Stimulated activated CD4-positive, alpha-beta T cell treated with anti-CD3 and anti-CD28 coated beads, Interleukin-4, amount 100 ng/mL, for 4 hours (primary cell): Measurements from ENCODE around the gene LPP.
A peak's percentile ranks its signal among the peaks of the same experiment; 100 is the strongest.
"Not testable (repeated sequence)": the region's sequence is repeated elsewhere in the genome, so short reads cannot be mapped to it uniquely, and the experiment has no call there.

Source experiments
- DNase-seq, 2 experiments: peaks; one replicate each; pipeline ENCODE4 v3.0.0-alpha.2; 2020

LPP gene, protein sequence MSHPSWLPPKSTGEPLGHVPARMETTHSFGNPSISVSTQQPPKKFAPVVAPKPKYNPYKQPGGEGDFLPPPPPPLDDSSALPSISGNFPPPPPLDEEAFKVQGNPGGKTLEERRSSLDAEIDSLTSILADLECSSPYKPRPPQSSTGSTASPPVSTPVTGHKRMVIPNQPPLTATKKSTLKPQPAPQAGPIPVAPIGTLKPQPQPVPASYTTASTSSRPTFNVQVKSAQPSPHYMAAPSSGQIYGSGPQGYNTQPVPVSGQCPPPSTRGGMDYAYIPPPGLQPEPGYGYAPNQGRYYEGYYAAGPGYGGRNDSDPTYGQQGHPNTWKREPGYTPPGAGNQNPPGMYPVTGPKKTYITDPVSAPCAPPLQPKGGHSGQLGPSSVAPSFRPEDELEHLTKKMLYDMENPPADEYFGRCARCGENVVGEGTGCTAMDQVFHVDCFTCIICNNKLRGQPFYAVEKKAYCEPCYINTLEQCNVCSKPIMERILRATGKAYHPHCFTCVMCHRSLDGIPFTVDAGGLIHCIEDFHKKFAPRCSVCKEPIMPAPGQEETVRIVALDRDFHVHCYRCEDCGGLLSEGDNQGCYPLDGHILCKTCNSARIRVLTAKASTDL

DNA sequence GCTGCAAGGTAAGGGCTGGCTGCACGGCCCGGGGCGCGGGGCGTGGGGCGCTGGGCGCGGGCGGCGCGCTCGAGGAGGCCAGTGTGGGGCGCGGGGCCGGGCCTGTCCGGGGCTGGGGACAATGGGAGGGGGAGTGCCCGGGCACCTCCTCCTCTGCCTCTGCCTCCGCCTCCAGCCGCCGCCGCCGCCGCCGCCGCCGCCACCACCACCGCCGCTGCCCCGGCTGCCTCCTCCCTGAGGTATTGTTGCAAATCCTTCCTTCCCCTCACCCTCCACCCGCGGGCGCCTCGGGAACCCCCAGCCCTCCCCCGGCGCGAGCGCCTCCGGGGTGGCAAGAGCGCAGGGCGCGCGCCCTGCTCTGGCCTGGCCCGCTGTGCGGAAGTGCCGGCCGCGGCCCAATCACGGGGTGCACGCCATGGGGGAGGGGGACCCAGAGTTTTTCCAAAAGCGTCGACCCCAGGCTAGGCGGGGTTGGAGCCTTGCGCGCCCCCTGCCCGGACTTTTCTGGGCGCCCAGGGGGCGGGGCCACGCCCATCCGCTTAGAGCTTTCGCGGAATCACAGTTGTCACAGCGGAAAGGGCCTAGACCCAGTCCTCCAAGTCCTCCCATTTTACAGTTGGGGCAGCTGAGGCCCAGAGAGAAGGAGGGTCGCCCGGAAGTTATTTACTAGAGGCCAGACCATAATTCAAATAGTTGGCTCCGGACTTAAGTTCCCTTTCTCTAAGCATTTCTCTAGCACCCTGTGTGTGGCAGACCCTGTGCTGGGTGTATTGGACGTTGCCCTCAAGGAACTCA, at the start of gene LPP:
Gene LPP (plus strand): TSS at position 144 of the 795 bp plus-strand sequence. CDS start 251,964 bp downstream, outside the sequence.
- peak; percentile 68 to 81 for DNase-seq

DNA sequence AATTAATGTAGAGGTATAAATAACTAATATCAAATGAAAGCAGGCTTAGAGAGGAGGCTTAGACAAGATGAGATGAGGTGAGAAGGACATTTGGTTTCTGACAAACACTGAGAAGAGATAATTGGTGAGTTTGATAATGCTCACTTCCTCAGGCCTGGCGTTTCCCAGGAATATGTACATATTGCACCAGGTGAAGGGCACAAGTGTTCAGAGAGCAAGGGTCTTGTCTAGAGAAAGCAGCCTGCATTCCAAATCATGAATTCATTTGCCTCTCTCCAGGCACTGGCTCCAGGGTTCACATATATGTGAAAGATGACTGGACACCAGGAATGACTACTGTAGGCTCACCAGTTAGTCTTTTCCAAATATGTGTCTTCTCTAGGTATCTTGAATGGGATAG, 48.0 kb upstream of the LPP start:
- DNase-seq: no peak

DNA sequence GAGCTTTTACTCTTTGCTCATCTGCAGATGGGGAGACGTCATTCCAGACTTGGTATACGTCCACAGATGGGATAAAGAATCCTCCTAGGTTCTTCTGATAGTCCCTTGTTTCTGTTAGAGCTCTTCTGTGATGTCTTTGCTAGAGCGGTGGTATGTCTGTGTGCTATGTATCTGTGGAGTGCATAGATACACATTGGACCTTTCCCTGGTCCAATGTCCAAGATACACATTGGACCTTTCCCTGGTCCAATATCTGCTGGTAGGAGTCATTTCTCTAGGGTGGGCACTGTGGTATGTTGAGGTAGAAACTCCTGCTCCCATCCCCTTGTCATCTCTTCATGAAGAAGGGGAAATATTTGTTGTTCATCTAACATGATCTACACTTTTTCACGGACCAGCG, 47.5 kb upstream of the LPP start:
- DNase-seq: no peak

DNA sequence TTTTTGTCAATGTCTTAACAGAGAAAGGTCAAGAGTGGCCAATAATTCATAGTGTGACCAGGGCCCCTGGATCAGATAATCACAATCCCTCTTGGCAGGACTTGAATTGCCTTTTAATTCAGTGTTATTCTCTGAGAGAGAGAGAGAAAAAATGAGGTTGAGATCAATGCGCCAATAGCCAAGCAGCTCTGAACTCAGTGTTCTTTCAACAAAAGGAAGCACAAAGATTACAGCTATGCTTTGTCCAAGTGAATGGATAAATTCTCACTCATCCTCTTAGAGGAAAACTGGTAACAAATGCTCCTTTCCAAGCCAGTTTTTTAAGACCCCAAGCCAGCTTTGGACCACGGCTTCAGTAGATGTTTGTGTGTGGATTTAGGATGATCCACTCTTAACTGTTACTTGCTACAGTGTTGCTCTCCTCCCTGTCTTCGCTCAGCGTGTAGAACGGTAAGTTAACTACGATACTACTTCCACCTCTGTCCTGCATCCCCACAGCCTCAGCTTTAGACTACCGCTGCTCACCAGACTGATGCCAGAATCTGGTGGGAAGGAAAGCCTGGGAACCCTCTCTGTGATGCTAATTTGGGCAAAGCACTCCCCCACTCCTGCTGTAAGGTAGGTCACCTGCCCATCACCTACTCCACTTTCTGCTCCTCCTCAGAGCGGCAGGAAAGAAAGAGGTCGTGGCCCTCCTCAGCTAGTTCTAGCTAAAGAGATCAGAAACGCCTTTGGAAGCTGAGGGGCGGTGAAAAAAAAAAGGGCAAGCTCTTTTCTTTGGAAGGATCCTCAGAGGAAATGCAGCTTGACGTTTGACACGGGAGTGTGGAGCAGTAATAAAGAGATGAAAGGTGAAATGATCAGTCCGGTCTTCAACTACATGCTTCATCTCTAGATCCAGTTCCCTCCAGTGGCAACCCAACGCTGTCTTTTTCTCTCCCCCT, 46.8 kb upstream of the LPP start:
- no peak for DNase-seq

DNA sequence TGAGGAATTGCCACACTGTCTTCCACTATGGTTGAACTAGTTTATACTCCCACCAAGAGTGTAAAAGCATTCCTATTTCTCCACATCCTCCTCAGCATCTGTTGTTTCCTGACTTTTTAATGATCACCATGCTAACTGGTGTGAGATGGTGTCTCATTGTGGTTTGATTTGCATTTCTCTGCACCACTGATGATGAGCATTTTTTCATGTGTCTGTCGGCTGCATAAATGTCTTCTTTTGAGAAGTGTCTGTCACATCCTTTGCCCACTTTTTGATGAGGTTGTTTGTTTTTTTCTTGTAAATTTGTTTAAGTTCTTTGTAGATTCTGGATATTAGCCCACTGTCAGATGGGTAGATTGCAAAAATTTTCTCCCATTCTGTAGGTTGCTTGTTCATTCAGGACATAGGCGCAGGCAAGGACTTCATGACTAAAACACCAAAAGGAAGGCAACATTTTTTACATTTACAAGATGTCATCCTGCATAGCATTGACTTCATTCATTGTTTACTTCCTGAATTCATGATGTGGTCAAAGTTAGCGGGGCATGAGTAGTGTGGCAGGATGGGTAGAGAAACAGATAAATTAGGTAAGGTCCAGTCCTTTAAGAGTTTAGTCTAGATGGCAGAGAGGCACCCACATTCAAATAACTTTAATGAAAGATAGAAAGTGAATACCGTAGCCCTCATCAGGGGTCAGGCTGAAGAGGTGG, 45.1 kb upstream of the LPP start:
- no peak for DNase-seq

DNA sequence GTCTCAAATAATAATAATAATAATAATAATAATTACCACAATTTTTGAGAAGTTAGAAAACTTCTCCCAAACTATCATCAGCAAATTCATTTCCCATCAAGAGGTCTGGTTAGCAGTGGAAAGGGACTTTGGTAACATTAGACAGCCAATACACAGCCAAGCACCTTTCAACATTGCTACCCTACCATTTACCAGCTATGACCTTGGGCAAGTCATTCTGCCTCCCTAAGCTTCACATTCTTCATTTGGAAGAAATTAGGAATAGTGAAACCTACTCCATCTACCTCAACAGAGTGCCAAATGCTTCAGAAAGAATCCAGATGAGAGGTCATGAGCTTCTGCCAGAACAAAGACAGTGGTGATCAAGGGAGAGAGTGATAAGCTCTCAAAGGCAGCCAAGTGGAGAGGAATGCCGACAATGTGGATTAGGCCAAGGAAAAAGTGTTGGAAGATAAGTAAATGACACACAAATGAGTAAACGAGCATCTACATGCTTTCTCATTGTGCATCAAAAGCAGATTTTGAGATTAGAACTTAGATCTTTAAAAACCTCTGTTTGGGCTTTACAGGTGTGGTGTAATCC, 42.9 kb upstream of the LPP start:
- DNase-seq: no peak

DNA sequence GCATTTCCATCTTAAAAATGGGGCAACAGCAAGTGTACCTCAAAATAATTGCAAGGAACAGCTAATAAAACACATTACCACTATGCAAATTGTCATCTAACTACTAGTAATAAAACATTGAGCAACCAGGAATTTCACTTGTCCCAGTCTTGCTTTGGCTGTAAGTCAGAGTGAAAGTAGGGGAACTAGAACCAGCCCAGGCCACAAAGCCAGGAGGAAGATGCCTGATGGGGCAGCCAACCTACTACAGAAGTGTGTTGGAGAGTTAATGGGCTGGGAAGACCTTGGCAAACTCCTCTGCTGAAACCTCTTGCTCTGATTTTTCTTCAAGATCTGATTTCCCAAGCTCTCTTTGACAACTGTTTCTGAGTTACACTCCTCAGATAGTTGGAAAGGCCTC, 40.2 kb upstream of the LPP start:
- DNase-seq: no peak

DNA sequence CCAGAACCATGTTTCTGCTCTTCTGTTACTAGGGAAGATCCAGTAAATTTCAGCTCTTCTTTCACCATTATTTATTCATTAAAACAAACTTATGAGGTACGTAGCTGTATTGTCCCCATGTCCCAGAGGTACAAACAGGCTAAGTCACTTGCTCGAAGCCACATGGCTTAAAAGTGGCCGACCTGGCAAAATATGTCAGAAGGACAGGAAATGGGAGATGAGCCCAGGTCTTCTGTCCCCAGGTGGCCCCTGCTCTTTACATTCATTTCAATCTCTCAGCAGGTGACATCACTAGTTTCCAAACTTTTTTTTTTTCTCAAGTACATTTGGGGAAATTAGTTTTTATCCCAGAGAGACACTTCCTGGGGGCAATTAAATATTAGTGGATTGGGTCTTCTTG, 34.1 kb upstream of the LPP start:
- DNase-seq: no peak

DNA sequence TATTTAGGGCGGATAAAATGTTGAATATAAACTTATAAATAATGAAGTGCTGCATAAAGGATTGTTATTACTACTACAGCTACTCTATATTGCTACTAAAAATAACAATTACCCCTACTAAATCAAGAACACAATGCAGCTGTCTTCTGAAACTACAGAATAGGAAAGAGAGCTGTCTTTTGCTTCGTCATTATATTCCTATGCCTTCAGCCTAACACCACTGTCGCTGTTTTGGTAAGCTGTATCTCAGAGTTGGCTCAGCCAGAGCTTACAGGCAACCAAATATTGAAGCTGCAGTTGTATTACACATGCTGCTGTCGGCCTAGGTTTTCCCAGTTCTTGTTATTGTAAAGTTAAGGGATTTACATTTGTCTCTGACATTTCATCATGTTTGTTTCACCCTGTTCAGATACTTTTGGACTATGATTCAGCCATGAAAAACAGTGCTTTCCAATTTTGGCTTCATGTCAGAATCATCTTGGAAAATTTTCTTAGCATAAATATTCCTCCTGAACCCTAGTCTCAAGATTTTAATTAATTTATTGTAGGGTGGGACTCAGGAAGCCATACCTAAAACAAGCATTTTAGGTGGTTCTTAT, 31.3 kb upstream of the LPP start:
- DNase-seq: no peak

DNA sequence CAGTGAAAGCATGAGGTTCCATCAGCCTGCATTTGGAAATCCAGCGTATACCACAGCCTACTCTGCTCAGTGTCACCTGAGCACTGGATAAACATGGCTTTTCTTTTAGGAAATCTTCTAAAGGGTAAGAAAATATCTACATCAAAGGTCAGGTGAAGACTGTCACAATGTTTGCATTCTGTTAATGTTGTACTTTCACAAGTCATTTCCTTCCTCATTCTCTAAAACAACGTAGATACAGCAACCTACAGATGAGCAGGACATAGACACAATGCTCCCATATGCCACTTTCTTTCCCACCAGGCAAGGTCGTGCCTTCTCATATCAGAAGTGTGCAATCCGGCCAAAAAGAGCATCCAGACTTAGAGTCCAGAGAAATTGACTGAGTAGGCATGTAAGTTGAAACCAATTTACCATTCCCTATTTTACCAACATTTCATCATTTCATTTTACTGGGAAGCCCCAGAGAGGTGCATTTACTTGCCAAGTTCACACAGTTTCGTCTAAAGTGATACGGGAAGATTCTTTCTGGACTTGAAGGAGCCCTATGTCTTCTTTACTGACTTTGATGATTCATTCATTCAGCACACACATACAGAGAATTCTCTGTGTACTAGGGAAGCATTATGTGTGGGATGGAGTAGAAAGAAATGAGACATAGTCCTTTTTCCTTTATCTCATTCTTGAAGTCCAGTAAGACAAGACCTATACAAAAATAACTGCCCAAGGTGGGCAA, 30.6 kb upstream of the LPP start:
- DNase-seq: no peak

DNA sequence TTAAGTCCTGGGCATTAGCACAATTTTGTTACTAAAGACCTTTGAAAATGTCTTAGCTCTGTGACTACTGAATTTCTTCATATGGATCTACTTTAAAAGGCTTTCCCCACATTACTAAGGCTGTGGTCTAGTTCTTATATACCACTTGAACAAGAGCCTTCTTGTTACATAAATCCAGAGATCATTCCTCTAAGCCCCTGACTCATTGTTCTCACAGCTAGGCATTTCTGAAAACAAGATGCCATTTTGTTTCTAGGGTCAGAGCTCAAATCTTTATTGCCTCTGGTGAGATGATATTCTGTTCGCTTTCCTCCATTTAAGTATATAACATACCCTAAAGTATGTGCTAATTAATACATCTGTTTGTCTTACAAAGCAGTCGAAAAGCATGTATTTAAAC, 29.8 kb upstream of the LPP start:
- DNase-seq: no peak

DNA sequence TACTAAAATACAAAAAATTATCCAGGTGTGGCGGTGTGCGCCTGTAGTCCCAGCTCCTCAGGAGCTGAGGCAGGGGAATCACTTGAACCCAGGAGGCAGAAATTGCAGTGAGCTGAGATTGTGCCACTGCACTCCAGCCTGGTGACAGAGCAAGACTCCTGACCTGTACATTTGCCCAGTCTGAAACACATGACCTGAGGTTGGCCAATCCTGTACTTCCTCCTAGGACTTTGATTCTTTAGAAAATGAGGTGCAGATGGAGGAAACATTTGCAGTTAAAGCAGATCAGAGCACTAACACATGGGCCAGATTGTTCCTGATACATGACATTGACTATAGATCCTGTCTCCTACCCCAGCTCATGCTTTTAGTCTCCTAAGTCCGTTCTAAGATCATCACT, 28.9 kb upstream of the LPP start:
- no peak for DNase-seq

DNA sequence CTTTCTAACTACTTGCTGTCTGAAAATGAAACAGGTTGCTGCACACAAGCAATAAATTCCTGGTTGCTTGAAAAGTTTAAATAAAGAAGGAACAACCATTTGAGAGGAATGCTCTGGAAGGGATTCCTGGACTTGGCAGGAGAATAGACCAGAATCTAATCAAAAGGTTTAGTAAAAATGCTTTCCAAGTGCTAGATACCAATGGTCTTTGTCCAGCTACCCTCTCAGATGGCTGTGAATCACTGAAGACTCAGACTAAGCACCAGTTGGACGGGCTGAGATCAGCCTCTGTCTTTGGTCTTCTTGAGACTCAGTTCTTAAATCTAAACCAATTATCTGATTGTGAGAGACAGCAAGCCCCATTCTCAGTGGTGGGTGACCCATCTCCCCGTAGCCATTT, 27.7 kb upstream of the LPP start:
- no peak for DNase-seq

DNA sequence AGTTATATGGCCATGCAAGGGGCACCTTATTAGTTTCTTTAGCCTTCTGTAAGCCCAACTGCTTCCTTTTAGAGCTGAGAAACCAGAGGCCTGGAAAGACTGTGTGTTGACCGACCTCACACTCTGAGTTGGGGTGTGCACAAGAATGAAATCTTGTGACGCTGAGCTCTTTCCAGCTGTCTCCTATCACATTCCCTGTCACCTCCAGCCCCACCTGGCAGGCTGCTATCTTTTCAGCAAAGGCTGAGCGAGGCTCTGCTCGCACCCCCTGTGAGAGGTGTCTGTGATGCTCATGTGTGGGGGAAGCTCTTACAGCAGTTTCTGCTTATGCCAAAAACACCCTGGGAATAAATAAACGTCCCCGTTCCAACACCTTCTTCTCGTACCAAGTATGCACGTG, 27.0 kb upstream of the LPP start:
- DNase-seq: no peak

DNA sequence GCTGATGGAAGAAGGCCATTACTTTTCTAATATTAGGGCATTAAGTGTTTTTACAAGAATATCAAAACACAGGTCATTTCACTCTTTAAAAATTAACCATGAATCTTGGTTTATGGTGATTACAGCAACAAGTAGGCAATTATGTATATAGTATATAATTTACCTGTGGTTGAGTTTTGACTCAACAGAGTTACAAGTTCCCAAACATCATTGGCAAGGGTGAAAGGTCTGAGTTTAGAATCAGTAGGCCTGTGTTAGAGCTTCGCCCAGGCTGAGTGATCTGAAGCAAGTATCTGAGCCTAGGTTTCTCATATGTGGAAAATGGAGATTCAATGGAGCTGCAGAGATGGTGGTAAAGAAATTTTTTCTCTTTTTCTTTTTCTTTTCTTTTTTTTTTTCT, 25.1 kb upstream of the LPP start:
- DNase-seq: no peak

DNA sequence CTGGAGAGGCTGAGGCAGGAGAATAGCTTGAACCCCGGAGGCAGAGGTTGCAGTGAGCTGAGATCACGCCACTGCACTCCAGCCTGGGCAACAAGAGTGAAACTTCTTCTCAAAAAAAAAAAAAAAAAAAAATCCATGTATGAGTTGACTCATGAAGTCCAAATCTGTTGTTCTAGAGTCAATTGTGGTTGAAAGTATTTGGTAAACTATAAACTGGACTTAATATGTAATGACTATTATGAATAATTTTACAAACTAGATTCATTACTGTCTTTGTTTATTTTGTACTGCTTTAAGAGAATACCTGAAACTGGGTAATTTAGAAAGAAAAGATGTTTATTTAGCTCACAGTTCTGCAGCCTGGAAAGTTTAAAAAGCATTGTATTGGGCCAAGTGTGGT, 22.9 kb upstream of the LPP start:
- DNase-seq: not testable (repeated sequence)

DNA sequence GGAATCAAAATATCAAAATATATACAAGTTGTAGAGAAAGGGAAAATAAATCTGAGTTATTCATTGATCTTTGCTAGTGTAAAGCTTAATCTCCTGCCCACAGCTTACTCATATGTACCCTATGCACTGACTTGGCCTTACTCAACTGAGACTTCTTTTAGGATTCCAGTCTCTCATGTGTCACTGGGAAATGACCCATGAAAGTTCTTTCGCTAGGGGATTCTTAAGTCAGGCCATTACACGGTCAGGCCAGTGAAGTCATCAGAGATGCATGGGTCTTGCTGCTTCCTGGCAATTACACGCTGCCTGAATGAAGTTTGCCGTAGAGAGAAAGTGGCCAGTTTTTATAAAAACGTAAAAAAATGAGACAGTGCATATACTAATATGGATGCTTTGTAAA, 20.7 kb upstream of the LPP start:
- no peak for DNase-seq

DNA sequence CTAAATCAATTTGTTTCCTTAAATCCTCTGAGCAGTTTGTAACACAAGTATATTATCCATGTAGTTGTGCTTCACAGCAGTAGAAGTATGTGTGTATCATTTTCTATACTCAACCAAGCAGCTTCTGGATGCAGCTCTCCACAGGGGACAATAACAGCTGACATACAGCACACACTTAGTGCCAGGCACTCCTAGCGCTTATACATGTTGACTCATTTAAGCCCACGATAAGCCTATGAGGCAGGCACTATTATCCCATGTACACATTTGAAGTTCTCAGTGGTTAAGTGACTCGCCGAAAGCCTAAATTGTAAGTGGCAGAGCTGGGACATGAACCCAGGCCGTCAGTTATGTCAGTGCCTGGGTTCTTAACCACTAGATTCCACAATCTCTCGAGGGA, 20.3 kb upstream of the LPP start:
- no peak for DNase-seq

DNA sequence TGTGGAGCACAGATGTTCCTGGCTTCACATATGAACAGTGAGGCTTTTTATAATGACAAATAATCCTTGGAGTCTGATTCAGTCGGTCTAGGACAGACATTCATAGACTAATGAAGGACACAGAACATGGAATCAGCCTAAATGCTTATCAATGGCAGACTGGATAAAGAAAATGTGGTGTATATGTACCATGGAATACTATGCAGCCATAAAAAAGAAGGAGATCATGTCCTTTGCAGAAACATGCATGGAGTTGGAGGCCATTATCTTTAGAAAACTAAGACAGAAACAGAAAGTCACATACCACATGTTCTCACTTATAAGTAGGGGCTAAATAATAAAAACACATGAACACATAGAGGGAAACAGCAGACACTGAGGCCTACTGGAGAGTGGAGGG, 19.9 kb upstream of the LPP start:
- DNase-seq: no peak

DNA sequence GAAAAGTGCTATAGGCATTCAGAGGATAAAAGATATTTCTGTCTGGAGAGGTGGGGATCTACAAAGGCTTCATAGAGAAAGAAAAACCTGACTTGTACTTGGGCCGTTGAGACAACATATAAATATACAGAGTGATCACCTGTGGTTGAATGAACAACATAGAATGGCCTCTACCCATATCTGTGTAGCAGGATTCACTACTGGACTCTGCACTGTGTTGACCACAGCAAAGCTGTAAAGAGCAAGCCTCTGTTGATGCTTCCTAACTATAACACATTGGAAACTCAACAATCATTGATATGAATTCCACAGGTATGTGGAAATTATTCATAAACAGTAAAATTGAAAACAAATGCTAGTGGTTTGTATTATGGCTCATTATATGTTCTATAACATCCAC, 19.1 kb upstream of the LPP start:
- DNase-seq: no peak

DNA sequence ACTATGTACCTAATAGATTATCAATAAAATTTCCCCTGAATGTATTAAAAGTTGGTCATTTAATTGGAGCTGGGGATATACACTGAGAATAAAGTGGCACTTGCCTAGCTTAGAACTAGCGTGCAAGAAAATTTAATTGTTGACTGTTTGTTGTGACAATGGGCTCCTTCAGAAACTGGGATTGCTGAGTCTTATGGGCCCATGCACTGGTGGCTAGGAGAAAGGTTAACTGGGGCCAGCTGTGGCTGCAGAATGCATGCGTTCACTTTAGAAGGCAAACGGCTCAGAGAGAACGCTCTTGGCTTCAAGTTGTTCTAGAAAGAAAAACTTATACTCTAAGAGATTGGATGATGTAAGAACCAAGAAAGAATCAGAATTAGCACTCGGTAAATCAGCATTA, 18.7 kb upstream of the LPP start:
- no peak for DNase-seq
